ENCODE data around the gene GPR35.

DNA sequence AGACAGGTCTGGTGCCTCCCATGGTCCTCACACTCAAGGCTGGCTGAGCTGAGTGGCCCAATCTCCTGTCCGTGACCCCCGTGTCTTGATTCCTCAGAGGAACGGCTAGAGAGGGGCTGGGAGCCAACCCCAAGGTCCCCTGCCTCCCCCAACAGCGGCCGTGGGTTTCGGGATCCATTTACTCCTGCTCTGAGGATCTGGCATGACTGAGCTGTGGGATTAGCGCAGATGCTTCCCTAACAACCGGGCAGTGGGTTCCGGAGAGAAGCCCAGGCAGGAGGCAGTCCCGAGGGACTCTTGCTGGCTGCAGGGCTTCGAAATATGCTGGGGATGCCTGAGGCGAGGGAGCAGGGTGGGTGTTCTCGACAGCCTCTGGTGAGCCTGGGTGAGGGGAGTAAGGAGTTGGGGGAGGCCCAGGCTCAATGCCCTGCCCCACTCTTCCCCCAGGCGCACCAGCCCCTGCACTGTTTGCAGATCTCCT, 18.9 kb downstream of the GPR35 start:
- TF ChIP-seq POLR2A (IDR thresholded peaks at IDR 0.05; ENCODE audit: low read depth, low read length) (no peak), POU2F2 (IDR thresholded peaks at IDR 0.05; ENCODE audit: low read depth, low read length) (no peak), POLR2AphosphoS5 (IDR thresholded peaks at IDR 0.05; ENCODE audit: low read depth, low read length) (no peak), PAX5 (IDR thresholded peaks at IDR 0.05; ENCODE audit: insufficient read depth, low read length, severe bottlenecking) (no peak)
